ENCODE measurements around the gene SCN10A.

The SCN10A gene

DNA sequence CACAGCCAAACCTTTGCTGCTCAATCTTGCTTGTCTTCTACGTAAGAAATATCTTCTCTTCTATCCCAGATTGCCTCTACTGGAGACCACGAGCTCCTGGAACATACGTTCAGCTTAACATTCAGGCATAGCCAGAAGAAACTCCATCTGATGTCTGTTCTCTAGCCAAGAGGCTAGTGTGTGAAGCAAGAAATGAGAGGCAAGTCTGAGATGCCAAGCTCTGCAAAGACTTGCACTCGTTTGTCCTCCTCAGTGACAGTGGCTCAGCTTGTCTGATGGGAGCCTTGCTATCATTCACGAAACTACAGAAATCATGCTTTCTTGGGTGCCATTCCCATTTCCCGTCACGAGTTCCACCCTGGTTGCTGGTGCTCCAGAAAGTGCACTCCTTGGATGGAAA lies at the start of gene SCN10A:
Gene SCN10A (minus strand): TSS at position 192 of the 400 bp plus-strand sequence. CDS start 22,207 bp downstream, outside the sequence.
- no peak for DNase-seq

DNA sequence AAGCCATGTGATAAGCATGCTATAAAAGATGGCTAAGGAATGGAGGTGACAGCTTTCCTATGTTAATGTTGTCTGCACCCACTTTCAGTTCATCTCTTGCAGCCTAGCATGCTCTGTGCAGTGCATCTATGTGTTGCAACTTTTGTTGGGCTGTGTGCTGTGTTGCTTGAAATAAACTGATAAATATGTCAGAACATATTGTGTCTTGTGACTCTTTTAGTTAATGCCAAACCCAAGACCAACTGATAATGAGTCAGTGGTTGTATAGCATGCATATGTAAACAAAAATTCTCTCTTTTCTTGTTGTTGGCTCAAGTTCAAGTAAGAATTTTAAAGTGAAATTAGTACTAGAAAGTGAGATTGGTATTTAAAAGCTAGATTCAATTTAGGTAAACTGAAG lies 37.0 kb upstream of the SCN10A start:
- DNase-seq = no peak

DNA sequence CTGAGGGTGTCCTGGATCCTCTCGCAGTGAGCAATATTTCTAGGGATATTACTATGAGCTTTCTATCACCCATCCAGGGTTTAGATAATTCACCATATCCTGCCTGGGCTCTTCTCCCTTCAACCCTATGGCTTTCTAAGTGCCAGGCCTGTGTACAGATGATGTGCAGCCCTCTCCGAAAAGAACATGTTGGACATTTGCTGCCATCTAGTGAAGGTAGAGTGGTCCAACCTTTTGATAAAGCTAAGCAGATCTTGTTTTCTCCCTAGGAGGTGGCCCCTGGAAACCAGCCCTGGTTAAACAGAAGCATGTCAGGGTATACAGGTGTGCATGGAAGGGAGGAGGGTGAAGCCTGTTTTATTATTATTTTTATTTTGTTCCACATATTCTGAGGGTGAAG lies 27.9 kb upstream of the SCN10A start:
- no peak for DNase-seq

- no peak for DNase-seq
These were observed 26.4 kb upstream of the SCN10A start for GRCh38 chr3:38842266-38842965.

DNA sequence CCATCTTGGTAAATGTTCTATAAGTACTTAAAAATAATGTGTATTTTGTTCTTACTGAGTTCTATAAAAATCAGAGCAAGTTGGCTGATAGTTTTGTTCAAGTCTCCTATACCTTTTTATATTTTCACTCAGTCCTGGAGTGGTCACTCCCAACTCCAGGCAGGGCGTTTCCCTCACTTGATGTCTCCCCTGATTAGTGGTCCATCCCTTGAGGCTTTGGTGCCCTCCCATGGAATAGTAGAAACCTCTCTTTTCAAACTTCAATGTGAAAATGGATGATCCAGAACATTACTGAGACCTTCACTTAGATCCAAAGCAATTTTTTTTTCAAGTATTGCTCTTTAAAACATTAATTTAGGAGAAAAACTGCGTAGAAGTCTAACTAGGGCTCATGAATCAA lies 25.0 kb upstream of the SCN10A start:
- DNase-seq = no peak

- DNase-seq = no peak
These were observed 21.3 kb upstream of the SCN10A start for GRCh38 chr3:38837358-38837757.

- no peak for DNase-seq
These were observed 20.5 kb upstream of the SCN10A start for GRCh38 chr3:38836561-38836960.

DNA sequence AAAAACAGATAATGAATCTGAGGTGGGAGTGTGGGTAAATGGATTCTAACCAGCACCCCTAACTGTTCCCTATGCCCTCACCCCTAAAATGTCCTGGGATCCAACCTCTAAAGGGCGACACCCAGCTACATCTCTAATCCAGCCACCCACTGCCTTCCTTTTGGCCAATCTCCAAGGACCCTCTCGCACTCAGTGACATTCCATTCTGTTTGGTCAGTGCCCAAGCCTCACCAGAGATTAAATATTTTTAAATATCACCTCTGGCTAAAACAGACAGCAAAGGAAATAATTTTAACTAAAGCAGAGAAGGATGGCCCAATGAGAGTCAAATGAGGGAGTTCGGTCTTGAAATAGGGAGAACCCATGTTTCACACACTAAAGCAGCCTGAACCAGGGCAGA lies 19.9 kb upstream of the SCN10A start:
- DNase-seq = no peak

DNA sequence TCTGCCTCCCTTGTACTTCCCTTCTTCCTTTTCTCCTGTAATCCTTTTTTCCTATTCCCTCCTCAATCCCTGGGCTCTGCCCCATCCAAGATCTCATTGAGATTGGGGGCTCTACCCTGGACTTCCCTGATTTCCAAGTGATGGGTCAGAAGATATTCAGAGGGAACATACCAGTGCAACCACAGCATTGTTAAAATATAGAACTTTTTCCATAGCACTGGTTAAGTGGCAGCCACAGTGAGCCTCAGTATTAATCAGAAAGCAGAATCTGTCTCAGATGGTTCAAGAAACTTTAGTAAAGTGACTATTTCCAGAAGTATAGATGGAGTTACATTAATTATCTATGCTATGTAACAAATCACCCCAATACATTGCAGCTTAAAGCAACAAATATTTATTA lies 18.7 kb upstream of the SCN10A start:
- no peak for DNase-seq

GRCh38 chr3:38834110-38834509 lies 18.1 kb upstream of the SCN10A start:
- peak; percentile 89 for DNase-seq

- peak; percentile 83 for DNase-seq
These were observed 13.4 kb upstream of the SCN10A start for GRCh38 chr3:38829404-38829803.

GRCh38 chr3:38828681-38829080 lies 12.7 kb upstream of the SCN10A start:
- no peak for DNase-seq

GRCh38 chr3:38827791-38828190 lies 11.8 kb upstream of the SCN10A start:
- DNase-seq = no peak

DNA sequence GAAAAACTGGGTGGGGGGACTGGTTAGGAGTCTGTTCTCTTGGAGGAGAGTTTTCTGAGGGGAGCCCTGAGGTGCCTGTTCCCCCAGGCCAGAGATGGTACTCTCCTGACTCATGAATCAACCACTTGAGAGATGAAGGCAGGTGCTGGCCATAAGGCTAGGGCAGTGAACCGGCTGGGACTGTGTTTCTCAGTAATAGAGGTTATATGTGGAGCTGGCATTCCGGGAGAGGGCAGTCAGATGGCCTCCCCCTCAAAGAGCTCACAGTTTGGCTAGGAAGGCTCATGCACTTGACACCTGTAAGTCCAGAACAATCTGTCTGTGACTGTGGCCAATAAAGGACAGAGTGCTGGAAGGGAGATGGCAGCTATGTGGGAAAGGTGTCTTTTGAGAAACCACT lies 10.0 kb upstream of the SCN10A start:
- no peak for DNase-seq

- DNase-seq = no peak
These were observed 8.3 kb upstream of the SCN10A start for GRCh38 chr3:38824349-38824748.

DNA sequence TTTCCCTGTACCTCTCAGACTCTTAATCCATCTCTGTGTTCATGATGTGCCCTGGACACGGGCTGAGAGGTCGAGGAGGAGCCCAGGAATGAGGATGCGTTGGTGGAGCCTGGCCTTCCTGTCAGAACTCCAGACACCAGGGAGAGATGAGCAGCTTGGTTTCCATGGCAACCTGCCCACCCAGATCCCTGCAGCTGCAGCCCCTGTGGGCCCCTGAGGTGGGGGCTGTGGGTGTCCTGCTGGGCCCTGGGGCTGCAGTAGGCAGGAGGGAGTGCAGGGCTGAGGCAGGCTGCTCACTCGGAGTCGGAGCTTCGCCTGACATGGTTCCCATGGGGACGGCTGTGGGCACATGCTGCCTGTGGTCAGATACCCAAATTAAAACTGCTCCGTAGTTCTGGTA lies 7.7 kb upstream of the SCN10A start:
- no peak for DNase-seq

DNA sequence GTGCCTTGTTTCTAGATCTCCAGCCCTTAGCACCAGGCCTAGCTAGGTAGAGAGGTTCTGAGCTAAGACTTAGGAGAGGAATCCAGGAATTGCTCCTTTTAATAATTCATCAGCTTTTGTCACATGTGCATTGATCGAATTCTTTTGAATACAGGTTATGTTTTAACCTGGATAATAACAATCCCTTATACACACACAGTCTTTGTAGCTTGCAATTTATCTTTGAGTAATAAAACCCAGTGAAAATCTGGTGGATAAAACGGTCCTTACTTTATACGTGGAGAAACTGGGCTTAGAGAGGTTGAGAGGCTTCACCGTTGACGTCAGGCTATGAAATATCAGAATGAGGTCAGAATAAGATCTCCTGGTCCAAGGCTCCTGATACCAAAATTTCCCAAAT lies 7.2 kb upstream of the SCN10A start:
- DNase-seq = no peak

DNA sequence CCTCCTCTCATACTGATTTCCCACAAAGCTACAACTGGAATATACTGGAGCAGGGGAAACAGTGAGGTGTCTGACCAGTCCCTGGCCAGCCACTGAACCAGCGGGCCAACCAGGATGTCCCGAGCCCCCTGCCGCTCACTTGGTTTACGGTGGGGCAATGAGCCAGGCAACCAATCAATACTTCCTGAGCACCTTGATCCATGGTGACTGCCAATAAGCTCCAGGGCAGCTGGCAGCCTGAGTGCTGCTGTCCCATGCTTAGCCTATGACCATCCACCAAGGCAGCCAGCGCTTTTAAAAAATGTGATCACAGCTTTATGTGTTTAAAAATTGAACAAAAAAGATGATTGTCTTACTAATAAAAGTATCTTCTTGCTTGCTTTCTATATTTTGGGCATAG lies 4.2 kb downstream of the SCN10A start:
- no peak for DNase-seq

GRCh38 chr3:38805765-38806386 lies 10.1 kb downstream of the SCN10A start:
- peak; percentile 89 for DNase-seq

DNA sequence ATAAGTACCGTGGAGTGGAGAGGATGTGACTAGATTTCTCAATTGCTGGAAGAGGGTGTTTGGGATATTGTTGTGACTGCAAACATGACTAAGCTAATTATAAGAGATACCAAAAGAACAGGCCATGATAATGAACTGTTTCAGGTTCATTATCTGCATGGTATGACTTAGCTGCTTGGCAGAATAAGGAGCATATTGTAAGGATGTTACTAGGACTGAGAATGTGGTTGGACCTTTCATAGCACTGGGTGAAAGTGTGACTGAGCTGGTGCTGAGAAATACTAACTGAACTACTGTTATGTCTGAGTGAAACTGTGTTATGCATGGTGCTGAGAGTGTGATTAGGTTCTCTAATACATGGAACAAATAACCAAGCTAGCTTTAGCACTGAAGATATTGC lies 11.0 kb downstream of the SCN10A start:
- no peak for DNase-seq

DNA sequence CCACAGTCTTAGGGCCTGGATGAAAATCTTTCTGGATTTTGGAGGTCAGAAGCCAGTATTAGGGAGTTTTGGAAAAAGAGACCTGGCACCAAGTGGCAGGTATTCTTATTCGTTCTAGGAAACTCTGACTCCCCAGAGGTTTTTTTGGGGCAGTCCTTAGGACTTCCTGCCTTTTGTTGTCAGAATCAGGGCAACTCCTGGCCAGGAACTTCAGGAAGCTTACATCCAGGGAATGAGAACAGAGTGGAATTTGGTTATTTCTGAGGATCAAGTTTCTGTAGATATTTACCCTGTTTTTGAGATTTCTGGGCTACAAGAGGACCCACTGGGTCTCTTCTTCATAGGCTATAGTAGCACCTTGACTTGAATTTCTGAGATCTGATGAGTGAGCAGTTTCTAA lies 15.5 kb downstream of the SCN10A start:
- no peak for DNase-seq

GRCh38 chr3:38793721-38794120 lies 22.3 kb downstream of the SCN10A start:
- no peak for DNase-seq

DNA sequence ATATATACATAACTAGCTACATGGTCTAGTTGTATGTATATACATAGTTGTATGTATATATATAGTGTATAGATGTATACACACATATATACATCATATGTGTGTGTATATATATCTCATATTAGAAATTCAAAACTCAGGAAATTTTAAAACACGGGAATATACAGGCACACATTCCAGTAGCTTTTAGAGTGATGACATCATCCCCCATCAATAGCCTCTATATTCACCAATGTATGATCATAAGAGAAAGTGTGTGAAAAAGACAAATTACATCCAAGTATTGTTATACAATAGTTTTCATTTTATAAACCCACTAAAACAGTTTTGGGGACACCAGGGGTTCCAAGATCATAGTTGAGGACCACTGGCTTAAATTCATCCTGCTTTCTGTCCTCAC lies 23.0 kb downstream of the SCN10A start:
- no peak for DNase-seq

- DNase-seq = no peak
These were observed 33.9 kb downstream of the SCN10A start for GRCh38 chr3:38782148-38782547.

- DNase-seq = no peak
These were observed 42.5 kb downstream of the SCN10A start for GRCh38 chr3:38773528-38773927.
